ENCODE measurements around the gene TBX4. TPM values are rescaled to one million over a fixed set of nuclear protein-coding genes. Genes with fewer than 3 reads are reported as not detected.
A peak's percentile ranks its signal among the peaks of the same experiment; 100 is the strongest.

The TBX4 gene
- total RNA-seq, 4 donors from 2014 or later: 1.1 to 4.7 TPM; not detected in 2

DNA sequence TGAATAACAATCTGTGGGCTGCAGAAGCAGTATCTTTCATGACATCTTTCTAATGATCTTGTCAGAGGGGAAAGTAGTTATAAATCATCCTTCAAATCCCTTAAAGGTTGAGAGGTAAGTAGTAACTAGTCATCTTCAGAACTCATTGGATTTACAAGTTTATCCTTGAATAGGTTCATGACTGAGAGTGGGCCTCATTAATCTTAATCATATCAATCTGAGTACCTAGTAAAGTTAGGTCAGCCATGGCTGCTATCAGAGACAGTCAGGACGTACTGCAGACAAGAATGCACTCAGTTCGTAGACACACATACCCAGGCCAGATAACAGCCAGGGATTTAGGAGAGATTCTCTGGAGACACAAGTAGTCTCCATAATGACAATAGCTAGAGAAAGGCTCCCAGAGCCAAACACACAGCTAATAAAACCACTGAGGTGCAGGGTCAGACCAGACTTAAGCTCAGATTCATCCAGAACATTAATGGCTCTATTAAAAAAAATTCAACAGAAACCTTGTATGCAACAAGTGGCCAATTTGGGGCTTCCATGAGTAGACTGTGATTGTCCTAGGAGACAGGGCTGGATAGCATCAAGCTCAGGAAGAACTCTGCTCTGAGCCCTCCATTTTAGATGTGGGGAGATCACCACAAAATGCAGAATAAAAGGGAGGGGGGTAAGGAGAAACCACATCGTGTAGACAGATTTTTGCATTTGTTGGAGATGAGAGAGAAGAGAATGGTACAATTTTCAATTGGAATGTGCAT is 65.8 kb downstream of the TBX4 start:
- TF ChIP-seq, protein P1, sequence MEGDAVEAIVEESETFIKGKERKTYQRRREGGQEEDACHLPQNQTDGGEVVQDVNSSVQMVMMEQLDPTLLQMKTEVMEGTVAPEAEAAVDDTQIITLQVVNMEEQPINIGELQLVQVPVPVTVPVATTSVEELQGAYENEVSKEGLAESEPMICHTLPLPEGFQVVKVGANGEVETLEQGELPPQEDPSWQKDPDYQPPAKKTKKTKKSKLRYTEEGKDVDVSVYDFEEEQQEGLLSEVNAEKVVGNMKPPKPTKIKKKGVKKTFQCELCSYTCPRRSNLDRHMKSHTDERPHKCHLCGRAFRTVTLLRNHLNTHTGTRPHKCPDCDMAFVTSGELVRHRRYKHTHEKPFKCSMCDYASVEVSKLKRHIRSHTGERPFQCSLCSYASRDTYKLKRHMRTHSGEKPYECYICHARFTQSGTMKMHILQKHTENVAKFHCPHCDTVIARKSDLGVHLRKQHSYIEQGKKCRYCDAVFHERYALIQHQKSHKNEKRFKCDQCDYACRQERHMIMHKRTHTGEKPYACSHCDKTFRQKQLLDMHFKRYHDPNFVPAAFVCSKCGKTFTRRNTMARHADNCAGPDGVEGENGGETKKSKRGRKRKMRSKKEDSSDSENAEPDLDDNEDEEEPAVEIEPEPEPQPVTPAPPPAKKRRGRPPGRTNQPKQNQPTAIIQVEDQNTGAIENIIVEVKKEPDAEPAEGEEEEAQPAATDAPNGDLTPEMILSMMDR (IDR thresholded peaks at IDR 0.05; ENCODE audit: low read depth): peak; percentile 9

DNA sequence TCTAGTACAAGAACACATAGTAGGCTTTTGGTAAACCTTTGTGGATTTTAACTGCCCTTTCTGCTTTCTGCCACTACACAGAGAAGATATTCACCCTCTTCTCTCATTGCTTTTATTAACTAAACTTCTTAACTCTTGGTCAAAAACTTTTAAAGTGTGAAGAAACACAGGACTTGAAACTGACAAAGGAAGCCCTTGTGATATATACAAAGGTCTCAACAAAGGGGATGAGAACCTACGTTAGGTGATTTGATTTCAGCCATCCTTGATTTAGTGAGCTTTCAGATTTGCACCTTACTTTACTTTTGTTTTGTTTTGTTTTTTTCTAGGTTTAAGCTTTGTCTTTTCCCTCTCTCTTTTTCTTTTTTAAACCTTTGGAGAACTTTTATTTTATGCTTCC is 66.9 kb downstream of the TBX4 start:
- TF ChIP-seq, protein P1 (IDR thresholded peaks at IDR 0.05; ENCODE audit: low read depth): peak; percentile 82

DNA sequence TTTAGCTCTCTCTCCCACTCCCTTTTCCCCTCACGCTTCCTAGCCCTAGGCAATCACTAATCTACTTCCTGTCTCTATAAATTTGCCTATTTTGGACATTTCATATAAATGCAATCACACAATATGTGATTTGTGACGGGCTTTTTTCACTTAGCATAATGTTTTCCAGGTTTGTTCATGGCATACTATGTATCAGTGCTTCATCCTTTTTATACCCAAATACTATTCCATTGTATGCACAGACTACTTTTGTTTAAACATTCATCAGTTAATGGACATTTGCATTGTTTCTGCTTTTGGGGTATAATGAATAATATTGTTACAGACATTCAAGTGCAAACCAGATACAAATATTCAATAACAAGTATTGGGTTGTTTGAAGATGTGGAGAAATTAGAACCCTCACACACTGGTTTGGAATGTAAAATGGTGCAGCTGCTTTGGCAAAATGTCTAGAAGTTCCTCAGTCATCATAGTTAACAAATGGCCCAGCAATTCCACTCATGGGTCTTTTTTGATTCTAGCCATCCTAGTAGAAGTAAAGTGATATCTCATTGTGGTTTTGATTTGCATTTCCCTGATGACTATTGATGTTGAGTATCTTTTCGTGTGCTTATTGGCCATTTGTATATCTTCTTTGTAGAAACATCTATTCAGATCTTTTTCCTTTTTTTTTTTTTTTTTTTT is 67.7 kb downstream of the TBX4 start:
- TF ChIP-seq, protein P1 (IDR thresholded peaks at IDR 0.05; ENCODE audit: low read depth): peak; percentile 38

DNA sequence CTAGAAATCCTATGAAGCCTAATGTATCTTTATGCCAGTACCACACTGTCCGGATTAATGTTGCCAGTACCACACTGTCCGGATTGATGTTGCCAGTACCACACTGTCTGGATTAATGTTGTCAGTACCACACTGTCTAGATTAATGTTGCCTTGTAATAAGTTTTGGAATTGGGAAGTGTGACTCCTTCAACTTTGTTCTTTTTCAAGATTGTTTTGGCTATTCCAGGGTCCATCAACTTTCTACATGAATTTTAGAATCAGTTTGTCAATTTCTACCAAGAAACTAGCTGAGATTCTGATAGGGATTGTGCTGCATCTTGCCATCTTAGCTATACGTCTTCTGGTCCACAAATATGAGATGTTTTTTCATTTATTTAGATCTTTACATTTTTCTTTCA is 68.7 kb downstream of the TBX4 start:
- TF ChIP-seq, protein P1 (IDR thresholded peaks at IDR 0.05; ENCODE audit: low read depth): no peak

DNA sequence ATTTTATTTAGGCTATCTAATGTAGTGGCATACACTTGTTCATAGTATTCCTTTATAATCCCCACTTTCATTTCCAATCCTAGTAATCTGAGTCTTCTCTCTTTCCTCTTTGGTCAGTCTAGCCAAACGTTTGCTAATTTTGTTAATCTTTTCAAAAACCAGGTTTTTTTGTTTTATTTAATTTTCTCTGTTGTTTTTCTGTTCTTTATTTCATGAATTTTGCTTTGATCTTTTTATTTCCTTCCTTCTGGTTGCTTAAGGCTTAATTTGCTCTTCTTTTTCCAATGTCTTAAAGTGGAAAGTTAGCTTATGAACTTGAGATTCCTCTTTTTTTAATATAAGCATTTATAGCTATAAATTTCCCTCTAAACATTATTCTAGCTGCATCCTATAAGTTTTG is 69.9 kb downstream of the TBX4 start:
- TF ChIP-seq, protein P1 (IDR thresholded peaks at IDR 0.05; ENCODE audit: low read depth): no peak

DNA sequence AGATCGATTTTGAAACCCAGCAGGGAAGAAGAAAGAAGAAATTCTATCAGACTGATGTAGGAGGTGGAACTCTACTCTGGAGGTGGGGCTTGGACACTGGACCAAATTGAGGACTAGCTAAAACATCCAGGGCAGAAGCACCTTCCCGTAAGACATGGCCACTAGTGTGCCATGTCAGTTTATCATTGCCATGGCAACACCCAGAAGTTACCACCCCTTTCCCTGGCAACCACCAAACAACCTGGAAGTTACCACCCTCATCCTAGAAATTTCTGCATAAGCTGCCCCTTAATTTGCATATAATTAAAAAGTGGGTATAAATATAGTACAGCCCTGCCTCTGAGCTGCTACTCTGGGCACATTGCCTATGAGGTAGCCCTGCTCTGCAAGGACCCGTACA is 72.1 kb downstream of the TBX4 start:
- TF ChIP-seq, protein P1 (IDR thresholded peaks at IDR 0.05; ENCODE audit: low read depth): no peak

DNA sequence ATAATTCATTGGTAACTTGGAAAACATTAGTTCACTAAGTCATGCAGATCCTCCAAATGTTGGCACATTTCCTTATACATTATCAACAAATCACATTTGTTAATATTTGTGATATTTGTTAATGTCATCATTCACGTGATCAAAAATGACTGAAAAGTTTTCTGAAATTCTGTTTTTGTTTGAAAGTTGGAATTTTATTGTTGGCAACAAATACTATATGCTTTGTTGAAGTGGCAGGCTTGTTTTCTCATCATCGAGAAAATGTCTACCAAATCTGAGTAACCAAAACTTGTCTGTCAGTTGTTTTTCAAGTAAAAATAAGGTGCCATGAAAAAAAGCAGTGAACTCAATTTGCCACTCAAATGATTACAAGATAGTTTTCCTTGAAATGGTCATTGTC is 75.9 kb downstream of the TBX4 start:
- TF ChIP-seq, protein P1 (IDR thresholded peaks at IDR 0.05; ENCODE audit: low read depth): no peak
